SK-N-SH treated with all-trans-retinoic acid at 6 μM for 48 hours (cell line): Measurements from ENCODE around the gene COL23A1.

Source experiments
- ATAC-seq: fragments of 200-7000 bp; cut with Tn5 transposase; 3 replicates; pipeline ENCODE4 v1.9.1; 2020; ENCODE audit warnings: mild to moderate bottlenecking, moderate library complexity
- ARNTL ChIP-seq: fragments of 450-650 bp; formaldehyde crosslinking; IDR thresholded peaks from 2 replicates; pipeline ENCODE4 v1.5.0; 2020; ENCODE audit warnings: low read depth, mild to moderate bottlenecking, moderate library complexity, borderline replicate concordance
- BACH2 ChIP-seq: fragments of 250-450 bp; sonication (Bioruptor Pico); IDR thresholded peaks from 2 replicates; pipeline ENCODE4 v1.9.0; 2021; ENCODE audit warnings: mild to moderate bottlenecking, borderline replicate concordance
- CREB5 ChIP-seq: fragments of 250-450 bp; sonication (Bioruptor Pico); IDR thresholded peaks from 2 replicates; pipeline ENCODE4 v1.5.1; 2020; ENCODE audit warnings: low read depth, mild to moderate bottlenecking, moderate library complexity
- CSDC2 ChIP-seq: fragments of 250-450 bp; sonication (Bioruptor Pico); IDR thresholded peaks from 2 replicates; pipeline ENCODE4 v1.5.0; 2020; ENCODE audit warnings: mild to moderate bottlenecking, moderate library complexity
- CSRNP3 ChIP-seq: fragments of 250-450 bp; sonication (Bioruptor Pico); IDR thresholded peaks from 2 replicates; pipeline ENCODE4 v1.5.1; 2021; ENCODE audit warnings: mild to moderate bottlenecking, moderate library complexity
- ESRRG ChIP-seq: fragments of 250-450 bp; sonication (Bioruptor Pico); IDR thresholded peaks from 2 replicates; pipeline ENCODE4 v1.6.1; 2021; ENCODE audit warnings: mild to moderate bottlenecking
- GLIS3 ChIP-seq: fragments of 250-450 bp; sonication (Bioruptor Pico); IDR thresholded peaks from 2 replicates; pipeline ENCODE4 v1.5.0; 2020; ENCODE audit warnings: mild to moderate bottlenecking, moderate library complexity
- ISL1 ChIP-seq: fragments of 250-450 bp; sonication (Bioruptor Pico); IDR thresholded peaks from 2 replicates; pipeline ENCODE4 v2.1.2; 2022; ENCODE audit warnings: mild to moderate bottlenecking, moderate library complexity
- OSR1 ChIP-seq: fragments of 250-450 bp; sonication (Bioruptor Pico); IDR thresholded peaks from 2 replicates; pipeline ENCODE4 v1.8.0; 2022; ENCODE audit warnings: moderate library complexity, mild to moderate bottlenecking, inconsistent platforms
- PPARA ChIP-seq: fragments of 250-450 bp; sonication (Bioruptor Pico); IDR thresholded peaks from 2 replicates; pipeline ENCODE4 v1.5.0; 2020; ENCODE audit warnings: mild to moderate bottlenecking, borderline replicate concordance
- RARB ChIP-seq: fragments of 250-450 bp; sonication (Bioruptor Pico); IDR thresholded peaks from 2 replicates; pipeline ENCODE4 v1.8.0; 2021; ENCODE audit warnings: mild to moderate bottlenecking, moderate library complexity
- SNAI2 ChIP-seq: fragments of 250-450 bp; sonication (Bioruptor Pico); IDR thresholded peaks from 2 replicates; pipeline ENCODE4 v1.5.0; 2020; ENCODE audit warnings: mild to moderate bottlenecking, moderate library complexity
- TCF4 ChIP-seq: fragments of 250-450 bp; sonication (Bioruptor Pico); IDR thresholded peaks from 2 replicates; pipeline ENCODE4 v1.8.0; 2021; ENCODE audit warnings: mild to moderate bottlenecking, moderate library complexity, borderline replicate concordance
- TOX ChIP-seq: fragments of 250-450 bp; sonication (Bioruptor Pico); IDR thresholded peaks from 2 replicates; pipeline ENCODE4 v1.8.0; 2021; ENCODE audit warnings: mild to moderate bottlenecking, moderate library complexity, borderline replicate concordance
- TSHZ2 ChIP-seq: fragments of 250-450 bp; sonication (Bioruptor Pico); IDR thresholded peaks from 2 replicates; pipeline ENCODE4 v1.5.0; 2020; ENCODE audit warnings: mild to moderate bottlenecking, moderate library complexity
- ZC3H10 ChIP-seq: fragments of 250-450 bp; sonication (Bioruptor Pico); IDR thresholded peaks from 2 replicates; pipeline ENCODE4 v1.5.1; 2021; ENCODE audit warnings: mild to moderate bottlenecking, moderate library complexity
- ZFP3 ChIP-seq: fragments of 250-450 bp; sonication (Bioruptor Pico); IDR thresholded peaks from 2 replicates; pipeline ENCODE4 v1.5.0; 2020; ENCODE audit warnings: mild to moderate bottlenecking, moderate library complexity
- ZFP30 ChIP-seq: fragments of 450-650 bp; formaldehyde crosslinking; IDR thresholded peaks from 2 replicates; pipeline ENCODE4 v1.5.0; 2022; ENCODE audit warnings: mild to moderate bottlenecking, moderate library complexity
- ZNF565 ChIP-seq: fragments of 450-650 bp; formaldehyde crosslinking; conservative IDR thresholded peaks from 2 replicates; pipeline ENCODE4 v1.5.0; 2020; ENCODE audit warnings: low read depth, mild to moderate bottlenecking, moderate library complexity
- ZNF70 ChIP-seq: fragments of 450-650 bp; formaldehyde crosslinking; IDR thresholded peaks from 2 replicates; pipeline ENCODE4 v1.5.0; 2020; ENCODE audit warnings: mild to moderate bottlenecking, moderate library complexity
- ZNF8 ChIP-seq: fragments of 450-650 bp; formaldehyde crosslinking; IDR thresholded peaks from 2 replicates; pipeline ENCODE4 v1.5.0; 2020; ENCODE audit warnings: mild to moderate bottlenecking, moderate library complexity
- TF ChIP-seq, protein P1 (sequence below): fragments of 250-450 bp; sonication (Bioruptor Pico); IDR thresholded peaks from 2 replicates; pipeline ENCODE4 v1.8.0; 2021; ENCODE audit warnings: low read depth, mild to moderate bottlenecking, moderate library complexity, borderline replicate concordance

The COL23A1 gene

DNA sequence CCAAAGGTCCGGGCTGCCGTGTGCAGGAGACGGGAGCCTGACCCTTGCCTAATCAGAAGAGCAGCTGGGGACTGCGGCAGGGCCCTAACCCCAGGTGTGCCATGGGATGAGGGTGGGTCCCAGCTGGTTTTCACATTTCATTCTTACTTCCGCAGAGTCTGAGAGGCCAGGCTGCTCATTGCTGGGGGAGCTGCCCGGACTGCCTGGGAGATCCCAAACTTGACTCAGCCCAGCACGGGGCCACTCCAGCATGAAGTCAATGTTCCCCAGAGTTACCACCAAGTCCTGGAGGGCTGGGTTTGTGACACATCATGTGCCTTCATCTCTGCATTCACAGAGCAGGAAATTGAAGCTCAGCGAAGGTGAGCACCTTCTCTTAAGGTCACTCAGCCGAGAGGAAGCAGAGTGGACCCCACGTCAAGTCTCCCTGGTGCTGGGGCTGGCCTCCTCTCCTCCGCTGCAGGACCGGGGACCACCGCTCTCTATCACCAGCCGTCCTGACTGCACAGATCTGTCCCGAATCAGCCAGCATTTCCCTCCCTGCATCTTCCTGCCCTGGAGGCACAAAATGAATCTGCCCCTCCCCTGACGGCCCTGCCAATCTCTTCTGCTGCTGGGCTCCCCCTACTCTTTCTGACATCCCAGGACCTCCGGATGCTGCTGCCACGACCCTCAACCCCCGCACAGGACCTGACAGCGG is 303.0 kb downstream of the COL23A1 start:
- ATAC-seq: no peak
- TF ChIP-seq GLIS3 (CRISPR knock-in tag) (no peak), PPARA (no peak), RARB (CRISPR knock-in tag) (no peak), TSHZ2 (CRISPR knock-in tag) (no peak), TOX (no peak), ZFP30 (CRISPR knock-in tag) (no peak), ISL1 (CRISPR knock-in tag) (no peak), ARNTL (CRISPR knock-in tag) (no peak), OSR1 (CRISPR knock-in tag) (no peak), CSRNP3 (CRISPR knock-in tag) (no peak), CREB5 (CRISPR knock-in tag) (no peak), ZNF565 (CRISPR knock-in tag) (no peak), ZC3H10 (no peak), SNAI2 (CRISPR knock-in tag) (no peak), BACH2 (CRISPR knock-in tag) (no peak), ESRRG (CRISPR knock-in tag) (no peak), ZNF70 (no peak), ZFP3 (no peak), CSDC2 (no peak)
- TF ChIP-seq, protein P1, sequence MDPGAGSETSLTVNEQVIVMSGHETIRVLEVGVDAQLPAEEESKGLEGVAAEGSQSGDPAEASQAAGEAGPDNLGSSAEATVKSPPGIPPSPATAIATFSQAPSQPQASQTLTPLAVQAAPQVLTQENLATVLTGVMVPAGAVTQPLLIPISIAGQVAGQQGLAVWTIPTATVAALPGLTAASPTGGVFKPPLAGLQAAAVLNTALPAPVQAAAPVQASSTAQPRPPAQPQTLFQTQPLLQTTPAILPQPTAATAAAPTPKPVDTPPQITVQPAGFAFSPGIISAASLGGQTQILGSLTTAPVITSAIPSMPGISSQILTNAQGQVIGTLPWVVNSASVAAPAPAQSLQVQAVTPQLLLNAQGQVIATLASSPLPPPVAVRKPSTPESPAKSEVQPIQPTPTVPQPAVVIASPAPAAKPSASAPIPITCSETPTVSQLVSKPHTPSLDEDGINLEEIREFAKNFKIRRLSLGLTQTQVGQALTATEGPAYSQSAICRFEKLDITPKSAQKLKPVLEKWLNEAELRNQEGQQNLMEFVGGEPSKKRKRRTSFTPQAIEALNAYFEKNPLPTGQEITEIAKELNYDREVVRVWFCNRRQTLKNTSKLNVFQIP: no peak

- TF ChIP-seq ZFP30 (CRISPR knock-in tag): no peak
- no peak for TF ChIP-seq TSHZ2 (CRISPR knock-in tag)
- TF ChIP-seq OSR1 (CRISPR knock-in tag): no peak
- TF ChIP-seq CSDC2: no peak
- TF ChIP-seq BACH2 (CRISPR knock-in tag): no peak
- TF ChIP-seq ZNF70: no peak
- TF ChIP-seq ZNF8 (CRISPR knock-in tag): no peak
- TF ChIP-seq RARB (CRISPR knock-in tag): no peak
- TF ChIP-seq PPARA: no peak
- TF ChIP-seq ARNTL (CRISPR knock-in tag): no peak
- TF ChIP-seq TCF4: no peak
- TF ChIP-seq ZC3H10: no peak
- TF ChIP-seq, protein P1: no peak
- no peak for ATAC-seq
Measured at GRCh38 chr5:178286226-178287090, 303.7 kb downstream of the COL23A1 start.
